AG09309 (cell line): ENCODE results near the gene PTER.

Experiments used
- DNase-seq: peaks from one replicate; pipeline ENCODE4 v3.0.0-alpha.2; 2010; ENCODE audit warnings: low read depth
- H3K4me3 ChIP-seq: 2 replicates; pipeline ENCODE4 v1.5.1; 2011; ENCODE audit warnings: mild to moderate bottlenecking, low read depth, low read length, moderate library complexity; ENCODE audit not compliant: control insufficient read depth
- CTCF ChIP-seq: IDR thresholded peaks from 2 replicates; pipeline ENCODE4 v1.5.1; 2011; ENCODE audit warnings: mild to moderate bottlenecking, low read depth, low read length, inconsistent platforms; ENCODE audit not compliant: insufficient read depth, control insufficient read depth; ENCODE audit errors: missing control alignments

Gene PTER

GRCh38 chr10:16497911-16498310 lies 61.1 kb downstream of the PTER start:
- H3K4me3 ChIP-seq: no peak overlapping the region
- no peak for TF ChIP-seq CTCF
- no peak for DNase-seq

GRCh38 chr10:16505161-16505560 lies 68.4 kb downstream of the PTER start:
- H3K4me3 ChIP-seq: no peak overlapping the region
- TF ChIP-seq CTCF: no peak
- DNase-seq: no peak

- no peak overlapping the region for H3K4me3 ChIP-seq
- TF ChIP-seq CTCF: no peak
- no peak for DNase-seq
Measured at GRCh38 chr10:16509996-16510395, 73.2 kb downstream of the PTER start.

GRCh38 chr10:16510843-16511242 lies 74.0 kb downstream of the PTER start:
- DNase-seq: no peak
- no peak overlapping the region for H3K4me3 ChIP-seq
- TF ChIP-seq CTCF: no peak

- TF ChIP-seq CTCF: no peak
- no peak for DNase-seq
- no peak overlapping the region for H3K4me3 ChIP-seq
Measured at GRCh38 chr10:16518822-16519221, 82.0 kb downstream of the PTER start.

GRCh38 chr10:16519250-16519907 lies 82.6 kb downstream of the PTER start:
- H3K4me3 ChIP-seq: no peak overlapping the region
- no peak for DNase-seq
- no peak for TF ChIP-seq CTCF
